Stomach (tissue), 9 donors: ENCODE data around the gene BPIFB4. TPM values are rescaled to one million over a fixed set of nuclear protein-coding genes. Genes with fewer than 3 reads are reported as not detected.
"Not testable (repeated sequence)": the region's sequence is repeated elsewhere in the genome, so short reads cannot be mapped to it uniquely, and the experiment has no call there.

Experiments
- DNase-seq, 2 donors: peaks; one replicate each; pipeline versions ENCODE4 v3.0.0 to v3.0.0-alpha.2; 2013 to 2019
- H3K27ac ChIP-seq, 5 donors: fragments of 200-600 bp in 4 of 5; sonication (generic) in 4 of 5; one replicate each; pipeline ENCODE4 v1.5.1; 2013 to 2019; ENCODE audit warnings: mild to moderate bottlenecking in 1 of 5, moderate library complexity in 1 of 5
- H3K27me3 ChIP-seq, 3 donors: fragments of 200-600 bp; sonication (generic); one replicate each; pipeline ENCODE4 v1.5.1; 2017 to 2019; ENCODE audit warnings: mixed run types in 1 of 3
- H3K36me3 ChIP-seq, 4 donors: fragments of 200-600 bp; sonication (generic); 1 replicate in 3 of 4; 2 replicates in 1 of 4; pipeline ENCODE4 v1.5.1; 2016 to 2019
- H3K4me1 ChIP-seq, 4 donors: fragments of 200-600 bp; sonication (generic); one replicate each; pipeline ENCODE4 v1.5.1; 2016 to 2019
- H3K4me3 ChIP-seq, 4 donors: fragments of 200-600 bp; sonication (generic) in 3 of 4; one replicate each; pipeline ENCODE4 v1.5.1; 2016 to 2019; ENCODE audit warnings: mild to moderate bottlenecking in 1 of 4
- H3K9me3 ChIP-seq, 4 donors: fragments of 200-600 bp; sonication (generic); one replicate each; pipeline ENCODE4 v1.5.1; 2016 to 2019
- EP300 ChIP-seq: sonication (generic); formaldehyde crosslinking; IDR thresholded peaks from one replicate; pipeline ENCODE4 v1.6.1; 2017; ENCODE audit warnings: antibody characterized with exemption
- POLR2A ChIP-seq, 4 donors: fragments of 450-650 bp; IDR thresholded peaks; one replicate each; pipeline ENCODE4 v1.6.1; 2016; ENCODE audit warnings: antibody characterized with exemption in 4 of 4, control low read depth in 2 of 4, mild to moderate bottlenecking in 1 of 4, moderate library complexity in 1 of 4
- POLR2AphosphoS5 ChIP-seq, 3 donors: sonication (generic); formaldehyde crosslinking; IDR thresholded peaks; one replicate each; pipeline ENCODE4 v1.6.1; 2016; ENCODE audit warnings: antibody characterized with exemption in 3 of 3
- WGBS, 5 donors: extraction: QIAGEN DNeasy Blood & Tissue Kit in 3 of 5; methylation state at CpG; one replicate each; pipeline versions ENCODE4 v1.1.5 to v1.1.7; 2013 to 2018; 5-methylcytosine and 5-hydroxymethylcytosine counted together
- intact Hi-C: fragments of 100-400 bp; cut with DNase I; formaldehyde crosslinking; loops from one replicate; pipeline ENCODE4 v1.15.1; 2023; ENCODE audit warnings: low total_unique reads
- polyA plus RNA-seq, 3 donors: library from polyadenylated mRNA; stranded (reverse); fragments of 200-250 nt; gene quantifications; one replicate each; pipeline ENCODE4 v1.2.3, GENCODE V29; 2013
- total RNA-seq, 5 donors: library from RNA; depleted of rRNA; stranded (reverse); fragments of >200 nt; gene quantifications; one replicate each; pipeline versions ENCODE4 v1.1.0 to v1.2.3, GENCODE V29; 2014 to 2016
- TF ChIP-seq, protein P1 (sequence below), 7 experiments: fragments of 450-650 bp in 4 of 7; fragments of 200-600 bp in 3 of 7; sonication (generic) in 3 of 7; IDR thresholded peaks; one replicate each; pipeline ENCODE4 v1.5.1; 2016 to 2019; ENCODE audit warnings: antibody characterized with exemption in 7 of 7, control low read depth in 2 of 7, mild to moderate bottlenecking in 1 of 7
- donor health status: healthy with polysubstance abuse.
- donor health status: Bipolar disorder and iron deficiency.
- donor health status: healthy.

Gene BPIFB4
- total and polyA plus RNA-seq, 8 donors: not detected

- H3K9me3 ChIP-seq: peaks cover 0 to 7% (median 0%) of the 10 kb centered on the region in 4 donors
- H3K4me3 ChIP-seq: no peak overlapping the region
- TF ChIP-seq POLR2AphosphoS5 (IDR thresholded peaks at IDR 0.05) (no peak), POLR2A (IDR thresholded peaks at IDR 0.05) (no peak), EP300 (no peak)
- TF ChIP-seq, protein P1, sequence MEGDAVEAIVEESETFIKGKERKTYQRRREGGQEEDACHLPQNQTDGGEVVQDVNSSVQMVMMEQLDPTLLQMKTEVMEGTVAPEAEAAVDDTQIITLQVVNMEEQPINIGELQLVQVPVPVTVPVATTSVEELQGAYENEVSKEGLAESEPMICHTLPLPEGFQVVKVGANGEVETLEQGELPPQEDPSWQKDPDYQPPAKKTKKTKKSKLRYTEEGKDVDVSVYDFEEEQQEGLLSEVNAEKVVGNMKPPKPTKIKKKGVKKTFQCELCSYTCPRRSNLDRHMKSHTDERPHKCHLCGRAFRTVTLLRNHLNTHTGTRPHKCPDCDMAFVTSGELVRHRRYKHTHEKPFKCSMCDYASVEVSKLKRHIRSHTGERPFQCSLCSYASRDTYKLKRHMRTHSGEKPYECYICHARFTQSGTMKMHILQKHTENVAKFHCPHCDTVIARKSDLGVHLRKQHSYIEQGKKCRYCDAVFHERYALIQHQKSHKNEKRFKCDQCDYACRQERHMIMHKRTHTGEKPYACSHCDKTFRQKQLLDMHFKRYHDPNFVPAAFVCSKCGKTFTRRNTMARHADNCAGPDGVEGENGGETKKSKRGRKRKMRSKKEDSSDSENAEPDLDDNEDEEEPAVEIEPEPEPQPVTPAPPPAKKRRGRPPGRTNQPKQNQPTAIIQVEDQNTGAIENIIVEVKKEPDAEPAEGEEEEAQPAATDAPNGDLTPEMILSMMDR (IDR thresholded peaks at IDR 0.05): no peak
- no peak overlapping the region for H3K27ac ChIP-seq
- no peaks in the 10 kb centered on the region for H3K36me3 ChIP-seq
- H3K27me3 ChIP-seq: no peaks in the 10 kb centered on the region
- WGBS, 5 donors: 76 to 86% (median 83%) methylated on average over 3 of the region's 3 CpGs
- intact Hi-C loops: no loop called here
- H3K4me1 ChIP-seq: peaks cover 0 to 7% (median 0%) of the 10 kb centered on the region in 4 donors
- DNase-seq: no peak
Measured at GRCh38 chr20:33119725-33120720, 40.6 kb downstream of the BPIFB4 start.

DNA sequence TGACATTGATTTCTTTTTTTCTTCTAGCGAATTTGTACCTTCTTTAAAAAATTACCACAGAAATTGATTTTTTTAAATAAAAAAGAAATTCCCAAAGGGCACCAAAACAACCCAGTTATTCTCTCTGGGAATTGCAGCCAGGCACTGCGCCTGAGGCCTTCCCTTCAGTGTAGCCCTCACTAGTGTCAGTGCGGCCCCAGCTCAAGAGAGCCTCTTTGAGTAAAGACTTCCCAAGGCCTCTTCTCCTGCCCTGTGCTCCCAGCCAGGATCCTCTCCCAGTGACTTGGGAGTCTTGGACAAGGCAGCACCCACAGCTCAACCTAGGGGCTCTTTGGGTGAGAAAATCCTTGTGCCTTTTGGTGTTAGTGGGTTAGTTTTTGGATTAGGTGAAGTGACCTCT lies 41.5 kb downstream of the BPIFB4 start:
- TF ChIP-seq, protein P1 (IDR thresholded peaks at IDR 0.05): no peak
- TF ChIP-seq EP300: no peak
- TF ChIP-seq POLR2A (IDR thresholded peaks at IDR 0.05): no peak
- TF ChIP-seq POLR2AphosphoS5 (IDR thresholded peaks at IDR 0.05): no peak
- intact Hi-C loops: no loop called here
- no peak overlapping the region for H3K27ac ChIP-seq
- no peak overlapping the region for H3K4me3 ChIP-seq
- peaks cover 0 to 7% (median 0%) of the 10 kb centered on the region in 4 donors for H3K9me3 ChIP-seq
- peaks cover 0 to 17% (median 0%) of the 10 kb centered on the region in 4 donors for H3K4me1 ChIP-seq
- WGBS, 5 donors: 95 to 98% (median 97%) methylated on average over 3 of the region's 3 CpGs
- DNase-seq: no peak
- no peaks in the 10 kb centered on the region for H3K27me3 ChIP-seq
- H3K36me3 ChIP-seq: no peaks in the 10 kb centered on the region

- H3K27ac ChIP-seq, H3K4me3 ChIP-seq, intact Hi-C loops, H3K36me3 ChIP-seq, H3K27me3 ChIP-seq, DNase-seq, H3K9me3 ChIP-seq: not testable (repeated sequence)
- WGBS, 5 donors: 68 to 88% (median 73%) methylated on average over 1 of the region's 1 CpG
- H3K4me1 ChIP-seq: peaks cover 0 to 25% (median 4%) of the 10 kb centered on the region in 4 donors
Measured at GRCh38 chr20:33122297-33122696, 42.9 kb downstream of the BPIFB4 start.

DNA sequence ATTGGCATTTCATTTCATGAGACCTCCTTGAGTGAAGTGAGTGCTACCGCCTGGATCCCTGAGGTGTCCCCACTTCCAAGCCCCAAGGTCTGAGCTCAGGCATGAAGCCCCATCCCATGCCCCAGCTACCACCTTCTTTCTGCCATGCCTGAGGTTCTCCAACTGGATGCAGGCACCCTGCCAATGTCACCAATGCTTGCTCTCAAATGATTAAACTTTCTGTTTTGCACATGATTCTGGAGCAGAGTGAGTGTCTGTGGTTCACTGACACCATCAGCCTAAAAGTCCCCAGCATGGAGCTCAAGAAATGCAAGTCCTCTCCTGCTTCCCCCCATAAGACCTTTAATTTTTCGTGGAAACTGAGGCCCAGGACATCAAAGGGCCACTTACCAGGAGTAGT lies 44.8 kb downstream of the BPIFB4 start:
- peak overlapping the region in 1 of 5 donors; percentile 75 for H3K27ac ChIP-seq
- peaks cover 0 to 7% (median 0%) of the 10 kb centered on the region in 4 donors for H3K9me3 ChIP-seq
- H3K4me1 ChIP-seq: peaks cover 0 to 29% (median 5%) of the 10 kb centered on the region in 4 donors
- TF ChIP-seq, protein P1 (IDR thresholded peaks at IDR 0.05): no peak
- no peak for TF ChIP-seq POLR2A (IDR thresholded peaks at IDR 0.05)
- no peak for TF ChIP-seq EP300
- TF ChIP-seq POLR2AphosphoS5 (IDR thresholded peaks at IDR 0.05): no peak
- H3K27me3 ChIP-seq: no peaks in the 10 kb centered on the region
- WGBS, 5 donors: 53 to 70% (median 61%) methylated on average over 2 of the region's 2 CpGs
- intact Hi-C loops: no loop called here
- H3K4me3 ChIP-seq: no peak overlapping the region
- DNase-seq: peak in 1 of 2 donors; percentile 61
- no peaks in the 10 kb centered on the region for H3K36me3 ChIP-seq
